Ammon's horn (tissue), 1 donor: ENCODE measurements around the gene DCC.
A peak's percentile ranks its signal among the peaks of the same experiment; 100 is the strongest.
"Not testable (repeated sequence)": the region's sequence is repeated elsewhere in the genome, so short reads cannot be mapped to it uniquely, and the experiment has no call there.

ENCODE experiments used
- DNase-seq: peaks from one replicate; pipeline ENCODE4 v3.0.0-alpha.2; 2016; ENCODE audit warnings: low spot score

Gene DCC

GRCh38 chr18:53417003-53417402 lies 1077.0 kb downstream of the DCC start:
- DNase-seq = no peak

- DNase-seq = no peak
Observed at GRCh38 chr18:53421869-53422268, 1081.9 kb downstream of the DCC start.

GRCh38 chr18:53422896-53423295 lies 1082.9 kb downstream of the DCC start:
- no peak for DNase-seq

GRCh38 chr18:53426666-53427184 lies 1086.7 kb downstream of the DCC start:
- DNase-seq = no peak

- peak; percentile 61 for DNase-seq
Observed at GRCh38 chr18:53441761-53442414, 1101.9 kb downstream of the DCC start.

GRCh38 chr18:53442415-53442783 lies 1102.4 kb downstream of the DCC start:
- DNase-seq = no peak

- no peak for DNase-seq
Observed at GRCh38 chr18:53443336-53443735, 1103.3 kb downstream of the DCC start.

GRCh38 chr18:53443831-53444230 lies 1103.8 kb downstream of the DCC start:
- no peak for DNase-seq

GRCh38 chr18:53451902-53452301 lies 1111.9 kb downstream of the DCC start:
- DNase-seq = no peak

- peak; percentile 49 for DNase-seq
Observed at GRCh38 chr18:53457068-53457467, 1117.1 kb downstream of the DCC start.

- no peak for DNase-seq
Observed at GRCh38 chr18:53458268-53458667, 1118.3 kb downstream of the DCC start.

GRCh38 chr18:53458944-53459580 lies 1119.1 kb downstream of the DCC start:
- DNase-seq = peak; percentile 60

- no peak for DNase-seq
Observed at GRCh38 chr18:53467756-53468155, 1127.8 kb downstream of the DCC start.

GRCh38 chr18:53468173-53468572 lies 1128.2 kb downstream of the DCC start:
- not testable (repeated sequence) for DNase-seq

GRCh38 chr18:53472546-53472945 lies 1132.5 kb downstream of the DCC start:
- no peak for DNase-seq

- no peak for DNase-seq
Observed at GRCh38 chr18:53478155-53478554, 1138.2 kb downstream of the DCC start.

GRCh38 chr18:53486296-53486695 lies 1146.3 kb downstream of the DCC start:
- DNase-seq = no peak

- DNase-seq = no peak
Observed at GRCh38 chr18:53489266-53489665, 1149.3 kb downstream of the DCC start.

GRCh38 chr18:53490019-53490418 lies 1150.0 kb downstream of the DCC start:
- no peak for DNase-seq

GRCh38 chr18:53496028-53496427 lies 1156.0 kb downstream of the DCC start:
- DNase-seq = no peak

GRCh38 chr18:53503914-53504441 lies 1164.0 kb downstream of the DCC start:
- DNase-seq = no peak

GRCh38 chr18:53508529-53508928 lies 1168.5 kb downstream of the DCC start:
- DNase-seq = no peak

- DNase-seq = no peak
Observed at GRCh38 chr18:53509886-53510285, 1169.9 kb downstream of the DCC start.
